ENCODE data around the gene PARPBP.
"Not testable (repeated sequence)": the region's sequence is repeated elsewhere in the genome, so short reads cannot be mapped to it uniquely, and the experiment has no call there.

The PARPBP gene

DNA sequence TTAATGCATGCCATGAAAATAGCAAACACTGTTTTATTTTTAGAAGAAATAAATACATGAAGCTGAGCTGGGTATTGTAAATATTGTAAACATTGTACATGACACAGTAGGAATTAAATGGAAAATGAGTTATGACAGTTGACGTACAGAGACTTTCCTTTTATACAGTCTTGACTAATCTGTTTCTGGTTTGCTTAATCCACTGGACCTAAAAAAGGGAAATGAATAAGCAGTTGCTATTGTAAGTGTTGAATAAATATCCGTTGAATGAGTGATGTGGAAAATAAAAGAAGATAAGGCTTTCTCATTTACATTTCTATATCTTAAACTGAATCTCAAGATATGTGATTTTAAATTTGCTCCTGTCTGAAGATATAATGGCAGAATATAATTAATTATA is 62.7 kb downstream of the PARPBP start:
- no peak overlapping the region for H3K4me3 Mint-ChIP-seq
- no peak overlapping the region for H3K27ac Mint-ChIP-seq
- H3K9me3 Mint-ChIP-seq, result no peaks in the 10 kb centered on the region
- H3K36me3 Mint-ChIP-seq (ENCODE audit: low read depth), result peaks cover 2% of the 10 kb centered on the region
- peaks cover 1% of the 10 kb centered on the region for H3K4me1 Mint-ChIP-seq (ENCODE audit: low read depth)
- no peak for DNase-seq
- H3K27me3 Mint-ChIP-seq, result no peaks in the 10 kb centered on the region

GRCh38 chr12:102195826-102196225 is 75.8 kb downstream of the PARPBP start:
- Mint-ChIP-seq H3K4me3 (no peak overlapping the region), H3K9me3 (no peaks in the 10 kb centered on the region), H3K27me3 (no peaks in the 10 kb centered on the region), H3K36me3 (ENCODE audit: low read depth) (peaks cover 6% of the 10 kb centered on the region), H3K27ac (no peak overlapping the region), H3K4me1 (ENCODE audit: low read depth) (peaks cover 12% of the 10 kb centered on the region)
- no peak for DNase-seq

GRCh38 chr12:102197789-102198188 is 77.8 kb downstream of the PARPBP start, which contains the start of gene PMCH:
Gene PMCH, minus strand, starts transcription at chr12:102197833. Its CDS starts 63 bp downstream, at chr12:102197770.
- Mint-ChIP-seq H3K9me3 (no peaks in the 10 kb centered on the region), H3K4me3 (no peak within 1 kb of the TSS), H3K4me1 (ENCODE audit: low read depth) (peaks cover 12% of the 10 kb centered on the region), H3K27ac (peak within 1 kb of the TSS; percentile 59), H3K36me3 (ENCODE audit: low read depth) (peaks cover 6% of the 10 kb centered on the region), H3K27me3 (no peaks in the 10 kb centered on the region)
- no peak for DNase-seq

DNA sequence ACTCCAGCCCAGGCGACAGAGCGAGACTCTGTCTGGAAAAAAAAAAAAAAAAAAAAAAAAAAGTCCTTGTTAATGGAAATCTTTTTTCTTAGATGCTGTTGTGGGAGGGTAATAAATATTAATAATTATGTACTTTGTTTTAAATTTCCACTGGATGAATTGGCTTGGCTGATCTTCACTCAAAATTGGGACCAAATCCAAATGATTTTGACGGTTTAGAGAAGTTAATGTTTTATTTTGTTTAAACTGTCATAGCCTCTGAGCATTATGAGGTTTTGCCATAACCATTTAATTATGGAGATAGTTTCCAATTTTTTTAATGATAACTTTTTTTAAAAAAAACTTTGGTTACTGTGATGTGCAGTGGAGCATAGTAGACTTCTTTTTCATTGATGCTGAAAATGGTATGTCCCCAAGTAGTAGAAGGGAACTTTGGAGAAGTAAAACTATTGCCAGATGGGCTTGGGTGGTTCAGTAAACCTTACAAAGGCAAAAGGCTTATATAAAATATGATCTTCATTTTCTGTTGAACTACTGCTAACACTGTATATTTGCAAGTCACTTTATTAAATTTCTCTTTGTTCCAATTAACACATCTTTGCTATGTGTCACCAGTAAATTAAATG is 81.6 kb downstream of the PARPBP start:
- H3K36me3 Mint-ChIP-seq (ENCODE audit: low read depth), result peaks cover 13% of the 10 kb centered on the region
- H3K4me3 Mint-ChIP-seq, result no peak overlapping the region
- peaks cover 21% of the 10 kb centered on the region for H3K4me1 Mint-ChIP-seq (ENCODE audit: low read depth)
- DNase-seq, result no peak
- no peak overlapping the region for H3K27ac Mint-ChIP-seq
- peaks cover 2% of the 10 kb centered on the region for H3K9me3 Mint-ChIP-seq
- no peaks in the 10 kb centered on the region for H3K27me3 Mint-ChIP-seq

DNA sequence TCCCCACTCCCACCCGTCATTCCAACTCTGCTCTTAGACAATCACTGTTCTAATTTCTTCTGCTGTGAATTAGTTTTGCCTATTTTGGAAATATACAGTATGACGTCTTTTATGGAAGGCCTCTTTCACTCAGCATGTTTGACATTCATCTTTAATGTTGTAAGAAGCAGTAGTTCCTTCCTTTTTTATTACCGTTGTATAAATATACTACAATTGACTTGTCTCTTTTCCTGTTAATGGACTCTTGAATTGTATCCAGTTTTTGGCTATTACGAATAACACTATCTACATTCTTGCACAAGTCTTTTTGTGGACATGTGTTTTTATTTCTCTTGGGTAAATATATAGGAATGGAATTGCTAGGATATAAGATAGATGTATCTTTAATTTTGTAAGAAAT is 82.6 kb downstream of the PARPBP start:
- Mint-ChIP-seq H3K27ac (no peak overlapping the region), H3K9me3 (peaks cover 8% of the 10 kb centered on the region), H3K27me3 (no peaks in the 10 kb centered on the region), H3K36me3 (ENCODE audit: low read depth) (peaks cover 15% of the 10 kb centered on the region), H3K4me1 (ENCODE audit: low read depth) (peaks cover 14% of the 10 kb centered on the region), H3K4me3 (no peak overlapping the region)
- DNase-seq, result no peak

DNA sequence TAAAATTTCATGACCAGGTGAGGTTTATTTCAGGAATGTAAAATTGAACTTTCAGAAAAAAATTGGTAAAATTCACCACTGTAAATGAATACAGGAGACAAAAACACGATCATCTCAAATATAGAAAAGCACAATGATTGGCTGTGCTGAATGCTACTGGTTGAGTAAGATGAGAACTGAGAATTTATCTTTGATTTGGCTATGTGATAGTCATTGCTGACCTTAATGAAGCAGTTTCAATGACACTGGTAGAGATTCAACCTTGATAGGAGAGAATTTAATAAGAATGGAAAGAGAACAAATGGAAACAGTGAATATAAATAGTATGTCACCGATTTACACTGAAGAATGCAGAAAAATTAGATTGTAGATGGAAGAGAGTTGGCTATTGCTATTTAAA is 84.0 kb downstream of the PARPBP start:
- no peak for DNase-seq
- peaks cover 20% of the 10 kb centered on the region for H3K36me3 Mint-ChIP-seq (ENCODE audit: low read depth)
- H3K27me3 Mint-ChIP-seq, result no peaks in the 10 kb centered on the region
- H3K4me3 Mint-ChIP-seq, result no peak overlapping the region
- peaks cover 10% of the 10 kb centered on the region for H3K4me1 Mint-ChIP-seq (ENCODE audit: low read depth)
- no peak overlapping the region for H3K27ac Mint-ChIP-seq
- peaks cover 20% of the 10 kb centered on the region for H3K9me3 Mint-ChIP-seq

DNA sequence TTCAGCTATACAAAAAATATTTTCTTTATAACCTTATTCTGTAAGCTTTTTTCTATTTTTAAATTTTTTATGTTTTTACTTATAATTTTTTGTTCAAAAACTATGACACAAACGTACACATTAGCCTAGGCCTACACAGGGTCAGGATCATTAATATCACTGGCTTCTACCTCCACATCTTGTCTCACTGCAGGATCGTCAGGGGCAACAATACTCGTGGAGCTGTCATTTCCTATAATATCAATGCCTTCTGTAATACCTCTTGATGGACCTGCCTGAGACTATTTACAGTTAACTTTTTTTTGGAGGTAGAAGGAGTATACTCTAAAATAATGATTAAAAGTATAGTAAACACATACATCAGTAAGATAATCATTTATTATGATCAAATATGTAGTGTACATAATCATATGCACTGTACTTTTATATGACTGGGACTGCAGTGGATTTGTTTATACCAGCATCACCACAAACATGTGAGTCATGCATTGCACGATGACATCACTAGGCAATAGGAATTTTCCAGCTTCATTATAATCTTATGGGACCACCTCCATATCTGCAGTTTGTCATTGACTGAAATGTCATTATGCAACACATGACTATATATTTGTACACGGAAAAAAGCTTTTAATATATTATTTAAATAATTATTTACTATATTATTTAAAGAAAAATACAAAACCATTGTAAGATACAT is 96.2 kb downstream of the PARPBP start:
- no peaks in the 10 kb centered on the region for H3K4me1 Mint-ChIP-seq (ENCODE audit: low read depth)
- no peaks in the 10 kb centered on the region for H3K9me3 Mint-ChIP-seq
- no peak overlapping the region for H3K4me3 Mint-ChIP-seq
- H3K27me3 Mint-ChIP-seq, result no peaks in the 10 kb centered on the region
- H3K36me3 Mint-ChIP-seq (ENCODE audit: low read depth), result no peaks in the 10 kb centered on the region
- no peak for DNase-seq
- no peak overlapping the region for H3K27ac Mint-ChIP-seq

GRCh38 chr12:102220736-102221135 is 100.8 kb downstream of the PARPBP start:
- H3K4me1 Mint-ChIP-seq (ENCODE audit: low read depth), result no peaks in the 10 kb centered on the region
- no peak for DNase-seq
- H3K27ac Mint-ChIP-seq, result no peak overlapping the region
- no peak overlapping the region for H3K4me3 Mint-ChIP-seq
- no peaks in the 10 kb centered on the region for H3K9me3 Mint-ChIP-seq
- H3K36me3 Mint-ChIP-seq (ENCODE audit: low read depth), result no peaks in the 10 kb centered on the region
- no peaks in the 10 kb centered on the region for H3K27me3 Mint-ChIP-seq

GRCh38 chr12:102227954-102228353 is 108.0 kb downstream of the PARPBP start:
- no peak overlapping the region for H3K4me3 Mint-ChIP-seq
- DNase-seq, result no peak
- no peaks in the 10 kb centered on the region for H3K9me3 Mint-ChIP-seq
- H3K27me3 Mint-ChIP-seq, result no peaks in the 10 kb centered on the region
- no peaks in the 10 kb centered on the region for H3K36me3 Mint-ChIP-seq (ENCODE audit: low read depth)
- no peak overlapping the region for H3K27ac Mint-ChIP-seq
- H3K4me1 Mint-ChIP-seq (ENCODE audit: low read depth), result no peaks in the 10 kb centered on the region

- Mint-ChIP-seq H3K4me3 (no peak overlapping the region), H3K4me1 (ENCODE audit: low read depth) (no peaks in the 10 kb centered on the region), H3K27me3 (no peaks in the 10 kb centered on the region), H3K27ac (no peak overlapping the region), H3K9me3 (no peaks in the 10 kb centered on the region), H3K36me3 (ENCODE audit: low read depth) (no peaks in the 10 kb centered on the region)
- no peak for DNase-seq
Observed at GRCh38 chr12:102232036-102232435, 112.1 kb downstream of the PARPBP start.

GRCh38 chr12:102232446-102232845 is 112.5 kb downstream of the PARPBP start:
- H3K36me3 Mint-ChIP-seq (ENCODE audit: low read depth), result no peaks in the 10 kb centered on the region
- H3K27ac Mint-ChIP-seq, result no peak overlapping the region
- H3K27me3 Mint-ChIP-seq, result no peaks in the 10 kb centered on the region
- H3K4me1 Mint-ChIP-seq (ENCODE audit: low read depth), result no peaks in the 10 kb centered on the region
- H3K4me3 Mint-ChIP-seq, result no peak overlapping the region
- no peaks in the 10 kb centered on the region for H3K9me3 Mint-ChIP-seq
- DNase-seq, result no peak

- H3K36me3 Mint-ChIP-seq (ENCODE audit: low read depth), result no peaks in the 10 kb centered on the region
- no peaks in the 10 kb centered on the region for H3K9me3 Mint-ChIP-seq
- DNase-seq, result no peak
- no peak overlapping the region for H3K4me3 Mint-ChIP-seq
- no peaks in the 10 kb centered on the region for H3K4me1 Mint-ChIP-seq (ENCODE audit: low read depth)
- H3K27me3 Mint-ChIP-seq, result peaks cover 5% of the 10 kb centered on the region
- H3K27ac Mint-ChIP-seq, result no peak overlapping the region
Observed at GRCh38 chr12:102234599-102234998, 114.6 kb downstream of the PARPBP start.

GRCh38 chr12:102240859-102241258 is 120.9 kb downstream of the PARPBP start:
- peaks cover 11% of the 10 kb centered on the region for H3K9me3 Mint-ChIP-seq
- DNase-seq; H3K4me3 Mint-ChIP-seq; H3K36me3 Mint-ChIP-seq (ENCODE audit: low read depth); H3K27me3 Mint-ChIP-seq; H3K27ac Mint-ChIP-seq; H3K4me1 Mint-ChIP-seq (ENCODE audit: low read depth): not testable (repeated sequence)

All from activated T-cell treated with anti-CD3 and anti-CD28 coated beads, Interleukin-2, amount 50 U/mL, for 24 hours (primary cell).